CD14-positive monocyte (primary cell): Measurements from ENCODE around the gene CNNM1. TPM values are rescaled to one million over a fixed set of nuclear protein-coding genes. Genes with fewer than 3 reads are reported as not detected.

ENCODE experiments used
- DNase-seq, 3 donors: peaks; one replicate each; pipeline ENCODE4 v3.0.0-alpha.2; 2011 to 2022
- H2AFZ ChIP-seq: 2 replicates; pipeline ENCODE4 v1.6.0; 2012; ENCODE audit warnings: mild to moderate bottlenecking, low read depth, low read length, inconsistent platforms; ENCODE audit not compliant: insufficient read depth, poor library complexity, severe bottlenecking
- H3K27ac ChIP-seq, 2 donors: 1 replicate in 1 of 2; 2 replicates in 1 of 2; pipeline ENCODE4 v1.5.1; 2012 to 2013; ENCODE audit warnings: low read length in 2 of 2, control low read depth in 1 of 2, inconsistent platforms in 1 of 2, low read depth in 1 of 2, mild to moderate bottlenecking in 1 of 2
- H3K27me3 ChIP-seq, 2 donors: one replicate each; pipeline versions ENCODE4 v1.6.0 to v1.6.1; 2011 to 2013; ENCODE audit warnings: low read length in 2 of 2; ENCODE audit not compliant: control insufficient read depth in 2 of 2, insufficient read depth in 2 of 2
- H3K36me3 ChIP-seq, 2 donors: replicated peaks in 1 of 2; 1 replicate in 1 of 2; 2 replicates in 1 of 2; pipeline versions ENCODE4 v1.5.1 to v1.6.1; 2012 to 2013; ENCODE audit warnings: low read length in 2 of 2, control low read depth in 1 of 2, inconsistent platforms in 1 of 2, mild to moderate bottlenecking in 1 of 2; ENCODE audit not compliant: insufficient read depth in 2 of 2, control insufficient read depth in 1 of 2
- H3K4me1 ChIP-seq, 2 donors: 1 replicate in 1 of 2; 2 replicates in 1 of 2; pipeline versions ENCODE4 v1.5.1 to v1.6.1; 2012 to 2013; ENCODE audit warnings: low read length in 2 of 2, control low read depth in 1 of 2, inconsistent platforms in 1 of 2, mild to moderate bottlenecking in 1 of 2, moderate library complexity in 1 of 2; ENCODE audit not compliant: insufficient read depth in 2 of 2, control insufficient read depth in 1 of 2
- H3K4me2 ChIP-seq: replicated peaks from 2 replicates; pipeline ENCODE3; 2012; ENCODE audit warnings: low read length, moderate library complexity, mild to moderate bottlenecking; ENCODE audit not compliant: poor library complexity, severe bottlenecking; ENCODE audit errors: extremely low read depth
- H3K4me3 ChIP-seq, 3 experiments: fragments of 200-600 bp in 1 of 3; sonication (generic) in 1 of 3; replicated peaks in 1 of 3; 1 replicate in 2 of 3; 2 replicates in 1 of 3; pipeline ENCODE4 v1.5.1; 2011 to 2013; ENCODE audit warnings: low read length in 3 of 3, mild to moderate bottlenecking in 3 of 3, control low read depth in 2 of 3, low read depth in 2 of 3, inconsistent platforms in 1 of 3, moderate library complexity in 1 of 3
- H3K79me2 ChIP-seq: 2 replicates; pipeline ENCODE4 v1.6.0; 2012; ENCODE audit warnings: mild to moderate bottlenecking, control low read depth, inconsistent platforms, low read length, moderate library complexity; ENCODE audit not compliant: insufficient read depth
- H3K9ac ChIP-seq: 2 replicates; pipeline ENCODE4 v1.6.0; 2017; ENCODE audit warnings: low read length, mild to moderate bottlenecking; ENCODE audit not compliant: insufficient read depth, poor library complexity, severe bottlenecking
- H3K9me3 ChIP-seq, 2 donors: replicated peaks in 1 of 2; 1 replicate in 1 of 2; 2 replicates in 1 of 2; pipeline versions ENCODE4 v1.5.1 to v1.6.1; 2012 to 2013; ENCODE audit warnings: low read length in 2 of 2, control low read depth in 1 of 2; ENCODE audit not compliant: control insufficient read depth in 1 of 2, insufficient read depth in 1 of 2
- H4K20me1 ChIP-seq: 2 replicates; pipeline ENCODE4 v1.6.0; 2012; ENCODE audit warnings: mild to moderate bottlenecking, low read length, control low read depth, moderate library complexity; ENCODE audit not compliant: insufficient read depth
- H3K27ac Mint-ChIP-seq, 7 donors: one replicate each; pipeline ENCODE4 v1.8.0; 2020; ENCODE audit warnings: mild to moderate bottlenecking in 7 of 7, mixed read lengths in 7 of 7, moderate library complexity in 6 of 7, inconsistent platforms in 2 of 7
- H3K27me3 Mint-ChIP-seq, 3 donors: one replicate each; pipeline ENCODE4 v1.8.0; 2021 to 2022; ENCODE audit warnings: low read depth in 3 of 3, mild to moderate bottlenecking in 3 of 3, mixed read lengths in 3 of 3, moderate library complexity in 3 of 3, inconsistent platforms in 1 of 3
- H3K36me3 Mint-ChIP-seq, 2 donors: one replicate each; pipeline ENCODE4 v1.8.0; 2020; ENCODE audit warnings: mixed read lengths in 2 of 2, inconsistent platforms in 1 of 2, mild to moderate bottlenecking in 1 of 2
- H3K4me1 Mint-ChIP-seq: one replicate; pipeline ENCODE4 v1.8.0; 2020; ENCODE audit warnings: mild to moderate bottlenecking, mixed read lengths
- H3K4me3 Mint-ChIP-seq, 2 donors: one replicate each; pipeline ENCODE4 v1.8.0; 2020; ENCODE audit warnings: mild to moderate bottlenecking in 2 of 2, mixed read lengths in 2 of 2, moderate library complexity in 1 of 2
- H3K9me3 Mint-ChIP-seq, 7 donors: one replicate each; pipeline ENCODE4 v1.8.0; 2020 to 2022; ENCODE audit warnings: mixed read lengths in 7 of 7, mild to moderate bottlenecking in 6 of 7, moderate library complexity in 6 of 7, inconsistent platforms in 2 of 7
- WGBS: methylation state at CpG from one replicate; pipeline ENCODE4 v1.1.5; 2013; ENCODE audit warnings: missing lambda C conversion rate; ENCODE audit not compliant: insufficient coverage; 5-methylcytosine and 5-hydroxymethylcytosine counted together
- intact Hi-C, 2 donors: fragments of 100-400 bp; cut with micrococcal nuclease; formaldehyde crosslinking; loops; one replicate each; pipeline versions ENCODE4 v1.15.0 to v1.15.1; 2023
- polyA plus RNA-seq, 3 donors: library from polyadenylated mRNA; depleted of rRNA in 1 of 3; unstranded in 2 of 3; stranded (reverse) in 1 of 3; fragments of 300-500 nt in 2 of 3; fragments of >200 nt in 1 of 3; fragmentation: Illumina TruSeq in 2 of 3; gene quantifications; 1 replicate in 2 of 3; 2 replicates in 1 of 3; pipeline ENCODE4 v1.2.3, GENCODE V29; 2012 to 2021
- TF ChIP-seq, protein P1 (sequence below): fragments of 200-600 bp; IDR thresholded peaks from one replicate; pipeline ENCODE4 v1.8.0; 2022; ENCODE audit warnings: antibody characterized with exemption, mild to moderate bottlenecking

The CNNM1 gene
- polyA plus RNA-seq, 3 donors, result not detected

DNA sequence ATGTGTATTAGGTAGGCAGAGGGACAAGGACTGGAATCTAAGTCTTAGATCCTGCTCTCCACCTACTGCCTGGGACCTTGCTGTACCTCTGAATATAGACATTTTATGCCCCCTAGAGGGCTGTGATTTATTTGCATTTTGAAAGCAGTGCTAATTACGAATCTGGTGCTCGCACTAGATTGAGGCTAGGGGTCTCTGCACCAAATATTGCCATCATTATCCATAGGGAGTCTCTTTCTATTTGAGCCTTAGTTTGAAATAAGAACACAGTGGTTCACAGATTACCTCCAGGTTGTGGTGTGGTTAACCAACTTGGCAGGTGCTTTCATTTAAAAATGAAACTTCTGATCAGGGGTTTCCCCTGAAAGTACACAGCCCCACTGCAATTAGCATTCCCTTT lies 41.8 kb downstream of the CNNM1 start:
- Histone ChIP-seq H2AFZ (no peak overlapping the region), H3K27ac (no peak overlapping the region), H3K4me3 (no peak overlapping the region), H3K79me2 (no peaks in the 10 kb centered on the region), H3K9me3 (no peaks in the 10 kb centered on the region), H3K27me3 (no peaks in the 10 kb centered on the region), H3K4me1 (peaks cover 0 to 4% of the 10 kb centered on the region in 2 donors), H4K20me1 (no peaks in the 10 kb centered on the region), H3K36me3 (no peaks in the 10 kb centered on the region), H3K4me2 (no peak overlapping the region), H3K9ac (no peak overlapping the region)
- TF ChIP-seq, protein P1, sequence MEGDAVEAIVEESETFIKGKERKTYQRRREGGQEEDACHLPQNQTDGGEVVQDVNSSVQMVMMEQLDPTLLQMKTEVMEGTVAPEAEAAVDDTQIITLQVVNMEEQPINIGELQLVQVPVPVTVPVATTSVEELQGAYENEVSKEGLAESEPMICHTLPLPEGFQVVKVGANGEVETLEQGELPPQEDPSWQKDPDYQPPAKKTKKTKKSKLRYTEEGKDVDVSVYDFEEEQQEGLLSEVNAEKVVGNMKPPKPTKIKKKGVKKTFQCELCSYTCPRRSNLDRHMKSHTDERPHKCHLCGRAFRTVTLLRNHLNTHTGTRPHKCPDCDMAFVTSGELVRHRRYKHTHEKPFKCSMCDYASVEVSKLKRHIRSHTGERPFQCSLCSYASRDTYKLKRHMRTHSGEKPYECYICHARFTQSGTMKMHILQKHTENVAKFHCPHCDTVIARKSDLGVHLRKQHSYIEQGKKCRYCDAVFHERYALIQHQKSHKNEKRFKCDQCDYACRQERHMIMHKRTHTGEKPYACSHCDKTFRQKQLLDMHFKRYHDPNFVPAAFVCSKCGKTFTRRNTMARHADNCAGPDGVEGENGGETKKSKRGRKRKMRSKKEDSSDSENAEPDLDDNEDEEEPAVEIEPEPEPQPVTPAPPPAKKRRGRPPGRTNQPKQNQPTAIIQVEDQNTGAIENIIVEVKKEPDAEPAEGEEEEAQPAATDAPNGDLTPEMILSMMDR, result peak; percentile 35
- no peak overlapping the region for H3K4me3 Mint-ChIP-seq
- H3K9me3 Mint-ChIP-seq, result no peaks in the 10 kb centered on the region
- no CpG with 5 or more reads among the region's 2 CpGs for WGBS
- H3K27ac Mint-ChIP-seq, result no peak overlapping the region
- peaks cover 11% of the 10 kb centered on the region for H3K4me1 Mint-ChIP-seq
- H3K36me3 Mint-ChIP-seq, result no peaks in the 10 kb centered on the region
- DNase-seq, result no peak
- intact Hi-C loops, result no loop called here
- peaks cover 0 to 5% (median 1%) of the 10 kb centered on the region in 3 donors for H3K27me3 Mint-ChIP-seq

DNA sequence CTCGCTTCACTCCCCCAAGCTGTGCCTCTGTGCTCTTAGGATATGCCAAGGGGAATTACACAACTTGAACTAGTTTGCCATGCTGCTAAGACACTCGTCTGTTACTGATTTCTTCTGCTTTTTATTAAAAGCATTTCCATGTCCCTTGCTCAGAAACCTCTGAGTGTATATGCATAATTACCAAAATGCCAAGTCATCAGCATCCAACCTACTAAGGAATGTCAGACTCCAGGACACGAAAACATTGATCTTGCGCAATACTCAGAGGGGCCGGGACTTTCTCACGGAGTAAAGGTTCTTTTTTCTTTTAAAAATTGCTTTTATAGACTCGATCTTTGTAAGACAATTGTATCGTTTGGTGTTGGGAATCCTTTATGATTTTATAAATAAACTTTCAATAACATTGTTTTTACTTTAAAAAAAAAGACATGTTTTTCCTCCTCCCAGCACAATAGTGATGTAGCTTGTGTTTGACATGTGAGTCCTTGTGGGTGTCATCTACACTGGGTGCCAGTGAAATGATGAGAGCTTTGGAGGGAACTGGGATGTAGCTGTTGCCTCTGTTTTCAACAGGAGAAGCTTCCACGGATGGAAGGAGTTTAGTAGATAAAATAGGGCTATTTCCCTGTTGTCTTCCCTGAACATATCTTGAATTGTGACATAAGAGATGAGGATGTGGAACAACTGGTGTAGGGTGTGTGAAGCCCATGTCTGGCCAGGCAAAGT lies 43.6 kb downstream of the CNNM1 start:
- H3K9me3 ChIP-seq, result no peaks in the 10 kb centered on the region
- H3K36me3 ChIP-seq, result no peaks in the 10 kb centered on the region
- Mint-ChIP-seq H3K4me3 (no peak overlapping the region), H3K27ac (peak overlapping the region in 1 of 7 donors; percentile 52), H3K9me3 (no peaks in the 10 kb centered on the region), H3K27me3 (peaks cover 0 to 5% (median under 1%) of the 10 kb centered on the region in 3 donors), H3K36me3 (no peaks in the 10 kb centered on the region), H3K4me1 (peaks cover 4% of the 10 kb centered on the region)
- no peaks in the 10 kb centered on the region for H4K20me1 ChIP-seq
- no peaks in the 10 kb centered on the region for H3K79me2 ChIP-seq
- peak in 1 of 3 donors; percentile 10 for DNase-seq
- TF ChIP-seq, protein P1, result no peak
- H3K27ac ChIP-seq, result no peak overlapping the region
- no peak overlapping the region for H3K9ac ChIP-seq
- H3K4me2 ChIP-seq, result no peak overlapping the region
- H3K4me1 ChIP-seq, result no peaks in the 10 kb centered on the region
- no peak overlapping the region for H3K4me3 ChIP-seq
- no peaks in the 10 kb centered on the region for H3K27me3 ChIP-seq
- intact Hi-C loops, result no loop called here
- WGBS, result 78% methylated on average over 2 of the region's 9 CpGs
- H2AFZ ChIP-seq, result no peak overlapping the region
